Activated naive CD8-positive, alpha-beta T cell (primary cell): ENCODE measurements around the gene HBS1L.

Experiments used
- H3K27ac Mint-ChIP-seq: one replicate; pipeline ENCODE4 v1.8.0; 2021; ENCODE audit warnings: mixed read lengths
- H3K27me3 Mint-ChIP-seq: one replicate; pipeline ENCODE4 v1.8.0; 2021; ENCODE audit warnings: mixed read lengths
- H3K36me3 Mint-ChIP-seq: one replicate; pipeline ENCODE4 v1.8.0; 2021; ENCODE audit warnings: mixed read lengths
- H3K4me1 Mint-ChIP-seq: one replicate; pipeline ENCODE4 v1.8.0; 2021; ENCODE audit warnings: low read depth, mixed read lengths
- H3K4me3 Mint-ChIP-seq: one replicate; pipeline ENCODE4 v1.8.0; 2021; ENCODE audit warnings: mild to moderate bottlenecking, mixed read lengths
- H3K9me3 Mint-ChIP-seq: one replicate; pipeline ENCODE4 v1.8.0; 2021; ENCODE audit warnings: low read depth, mixed read lengths

The HBS1L gene

GRCh38 chr6:134948691-134949090 is 105.9 kb downstream of the HBS1L start:
- Mint-ChIP-seq H3K4me1 (no peaks in the 10 kb centered on the region), H3K9me3 (no peaks in the 10 kb centered on the region), H3K27me3 (no peaks in the 10 kb centered on the region), H3K27ac (no peak overlapping the region), H3K36me3 (no peaks in the 10 kb centered on the region), H3K4me3 (no peak overlapping the region)

GRCh38 chr6:134948142-134948541 is 106.5 kb downstream of the HBS1L start:
- H3K4me1 Mint-ChIP-seq, result no peaks in the 10 kb centered on the region
- H3K4me3 Mint-ChIP-seq, result no peak overlapping the region
- no peaks in the 10 kb centered on the region for H3K9me3 Mint-ChIP-seq
- H3K27ac Mint-ChIP-seq, result no peak overlapping the region
- H3K27me3 Mint-ChIP-seq, result no peaks in the 10 kb centered on the region
- no peaks in the 10 kb centered on the region for H3K36me3 Mint-ChIP-seq

GRCh38 chr6:134945045-134945444 is 109.6 kb downstream of the HBS1L start:
- Mint-ChIP-seq H3K4me1 (peaks cover 2% of the 10 kb centered on the region), H3K36me3 (peaks cover 2% of the 10 kb centered on the region), H3K27me3 (no peaks in the 10 kb centered on the region), H3K9me3 (no peaks in the 10 kb centered on the region), H3K4me3 (no peak overlapping the region), H3K27ac (no peak overlapping the region)

GRCh38 chr6:134943522-134944111 is 111.0 kb downstream of the HBS1L start:
- Mint-ChIP-seq H3K27me3 (no peaks in the 10 kb centered on the region), H3K4me1 (peaks cover 14% of the 10 kb centered on the region), H3K4me3 (no peak overlapping the region), H3K27ac (no peak overlapping the region), H3K9me3 (no peaks in the 10 kb centered on the region), H3K36me3 (peaks cover 2% of the 10 kb centered on the region)

GRCh38 chr6:134938896-134939295 is 115.7 kb downstream of the HBS1L start:
- Mint-ChIP-seq H3K27ac (no peak overlapping the region), H3K27me3 (no peaks in the 10 kb centered on the region), H3K4me1 (peaks cover 19% of the 10 kb centered on the region), H3K4me3 (no peak overlapping the region), H3K36me3 (peaks cover 5% of the 10 kb centered on the region), H3K9me3 (no peaks in the 10 kb centered on the region)

- no peak overlapping the region for H3K27ac Mint-ChIP-seq
- H3K27me3 Mint-ChIP-seq, result no peaks in the 10 kb centered on the region
- no peaks in the 10 kb centered on the region for H3K9me3 Mint-ChIP-seq
- no peak overlapping the region for H3K4me3 Mint-ChIP-seq
- H3K36me3 Mint-ChIP-seq, result peaks cover 5% of the 10 kb centered on the region
- H3K4me1 Mint-ChIP-seq, result peaks cover 19% of the 10 kb centered on the region
Measured at GRCh38 chr6:134937426-134937825, 117.2 kb downstream of the HBS1L start.

GRCh38 chr6:134936931-134937330 is 117.7 kb downstream of the HBS1L start:
- Mint-ChIP-seq H3K36me3 (peaks cover 8% of the 10 kb centered on the region), H3K27me3 (no peaks in the 10 kb centered on the region), H3K9me3 (no peaks in the 10 kb centered on the region), H3K27ac (no peak overlapping the region), H3K4me3 (no peak overlapping the region), H3K4me1 (peaks cover 19% of the 10 kb centered on the region)

GRCh38 chr6:134936476-134936875 is 118.1 kb downstream of the HBS1L start:
- no peaks in the 10 kb centered on the region for H3K27me3 Mint-ChIP-seq
- H3K9me3 Mint-ChIP-seq, result no peaks in the 10 kb centered on the region
- no peak overlapping the region for H3K27ac Mint-ChIP-seq
- peaks cover 19% of the 10 kb centered on the region for H3K4me1 Mint-ChIP-seq
- peaks cover 8% of the 10 kb centered on the region for H3K36me3 Mint-ChIP-seq
- H3K4me3 Mint-ChIP-seq, result no peak overlapping the region

- no peak overlapping the region for H3K4me3 Mint-ChIP-seq
- no peaks in the 10 kb centered on the region for H3K27me3 Mint-ChIP-seq
- H3K4me1 Mint-ChIP-seq, result peaks cover 17% of the 10 kb centered on the region
- H3K36me3 Mint-ChIP-seq, result peaks cover 10% of the 10 kb centered on the region
- no peaks in the 10 kb centered on the region for H3K9me3 Mint-ChIP-seq
- H3K27ac Mint-ChIP-seq, result no peak overlapping the region
Measured at GRCh38 chr6:134934793-134935485, 119.7 kb downstream of the HBS1L start.

GRCh38 chr6:134932535-134933470 is 121.8 kb downstream of the HBS1L start:
- H3K27ac Mint-ChIP-seq, result no peak overlapping the region
- peaks cover 17% of the 10 kb centered on the region for H3K36me3 Mint-ChIP-seq
- H3K4me3 Mint-ChIP-seq, result no peak overlapping the region
- H3K9me3 Mint-ChIP-seq, result no peaks in the 10 kb centered on the region
- peaks cover under 1% of the 10 kb centered on the region for H3K4me1 Mint-ChIP-seq
- H3K27me3 Mint-ChIP-seq, result no peaks in the 10 kb centered on the region

GRCh38 chr6:134932098-134932497 is 122.5 kb downstream of the HBS1L start:
- Mint-ChIP-seq H3K4me1 (no peaks in the 10 kb centered on the region), H3K36me3 (peaks cover 17% of the 10 kb centered on the region)

GRCh38 chr6:134930463-134930862 is 124.2 kb downstream of the HBS1L start:
- Mint-ChIP-seq H3K4me1 (no peaks in the 10 kb centered on the region), H3K27ac (no peak overlapping the region), H3K4me3 (no peak overlapping the region), H3K36me3 (peaks cover 17% of the 10 kb centered on the region), H3K9me3 (no peaks in the 10 kb centered on the region), H3K27me3 (no peaks in the 10 kb centered on the region)

More at GRCh38 chr6:134932098-134932497, 122.5 kb downstream of the HBS1L start:
- Mint-ChIP-seq H3K27ac (no peak overlapping the region), H3K27me3 (no peaks in the 10 kb centered on the region), H3K9me3 (no peaks in the 10 kb centered on the region), H3K4me3 (no peak overlapping the region)

GRCh38 chr6:134928151-134928900 is 126.3 kb downstream of the HBS1L start:
- Mint-ChIP-seq H3K27ac (no peak overlapping the region), H3K36me3 (peaks cover 14% of the 10 kb centered on the region), H3K4me3 (no peak overlapping the region), H3K27me3 (no peaks in the 10 kb centered on the region), H3K9me3 (no peaks in the 10 kb centered on the region), H3K4me1 (no peaks in the 10 kb centered on the region)

GRCh38 chr6:134925800-134926199 is 128.8 kb downstream of the HBS1L start:
- H3K36me3 Mint-ChIP-seq, result peaks cover 9% of the 10 kb centered on the region
- H3K4me1 Mint-ChIP-seq, result no peaks in the 10 kb centered on the region
- no peak overlapping the region for H3K4me3 Mint-ChIP-seq
- no peaks in the 10 kb centered on the region for H3K9me3 Mint-ChIP-seq
- H3K27ac Mint-ChIP-seq, result no peak overlapping the region
- no peaks in the 10 kb centered on the region for H3K27me3 Mint-ChIP-seq
